ENCODE results near the gene IL17RA. TPM values are rescaled to one million over a fixed set of nuclear protein-coding genes. Genes with fewer than 3 reads are reported as not detected.

IL17RA gene
- total RNA-seq, 2 donors from 2014 or later, result 16.1 to 17.4 TPM

- intact Hi-C loops (cut with DNase I), result no loop called here
- H3K36me3 ChIP-seq, result peaks cover 10 to 25% of the 10 kb centered on the region in 2 donors
These were observed 21.5 kb downstream of the IL17RA start for GRCh38 chr22:17106161-17106784.

GRCh38 chr22:17106785-17107546, 22.2 kb downstream of the IL17RA start:
- H3K27ac ChIP-seq, result no peak overlapping the region
- H3K4me3 ChIP-seq, result no peak overlapping the region
- DNase-seq (ENCODE audit: low spot score), result no peak
- peaks cover 10 to 19% of the 10 kb centered on the region in 2 donors for H3K36me3 ChIP-seq
- no peaks in the 10 kb centered on the region for H3K4me1 ChIP-seq (replicated peaks)
- no peaks in the 10 kb centered on the region for H3K27me3 ChIP-seq (replicated peaks; ENCODE audit: insufficient read depth)
- no peaks in the 10 kb centered on the region for H3K9me3 ChIP-seq
- intact Hi-C loops (cut with DNase I), result no loop called here
- WGBS, result 80% methylated on average over 15 of the region's 15 CpGs
- no peak for TF ChIP-seq CTCF (IDR thresholded peaks at IDR 0.05)
- TF ChIP-seq POLR2A (IDR thresholded peaks at IDR 0.05), result no peak
- no peak for TF ChIP-seq POLR2AphosphoS5 (IDR thresholded peaks at IDR 0.05)

More at GRCh38 chr22:17106161-17106784, 21.5 kb downstream of the IL17RA start:
- no peak overlapping the region for H3K27ac ChIP-seq
- no peak for TF ChIP-seq CTCF (IDR thresholded peaks at IDR 0.05)
- no peak for TF ChIP-seq POLR2A (IDR thresholded peaks at IDR 0.05)
- no peak for TF ChIP-seq POLR2AphosphoS5 (IDR thresholded peaks at IDR 0.05)
- H3K4me3 ChIP-seq, result no peak overlapping the region
- H3K27me3 ChIP-seq (replicated peaks; ENCODE audit: insufficient read depth), result no peaks in the 10 kb centered on the region
- no peak for DNase-seq (ENCODE audit: low spot score)
- H3K9me3 ChIP-seq, result no peaks in the 10 kb centered on the region
- H3K4me1 ChIP-seq (replicated peaks), result no peaks in the 10 kb centered on the region
- 70% methylated on average over 12 of the region's 12 CpGs for WGBS

- no peak for DNase-seq (ENCODE audit: low spot score)
- intact Hi-C loops (cut with DNase I), result no loop called here
- Histone ChIP-seq H3K4me3 (no peak overlapping the region), H3K4me1 (replicated peaks) (no peaks in the 10 kb centered on the region), H3K36me3 (peaks cover 10 to 14% of the 10 kb centered on the region in 2 donors), H3K27ac (no peak overlapping the region), H3K27me3 (replicated peaks; ENCODE audit: insufficient read depth) (no peaks in the 10 kb centered on the region), H3K9me3 (no peaks in the 10 kb centered on the region)
- WGBS, result 93% methylated on average over 6 of the region's 6 CpGs
- TF ChIP-seq CTCF (IDR thresholded peaks at IDR 0.05) (no peak), POLR2A (IDR thresholded peaks at IDR 0.05) (no peak), POLR2AphosphoS5 (IDR thresholded peaks at IDR 0.05) (no peak)
These were observed 22.7 kb downstream of the IL17RA start for GRCh38 chr22:17107547-17107810.

- intact Hi-C loops (cut with DNase I), result no loop called here
- TF ChIP-seq CTCF (IDR thresholded peaks at IDR 0.05) (no peak), POLR2AphosphoS5 (IDR thresholded peaks at IDR 0.05) (no peak), POLR2A (IDR thresholded peaks at IDR 0.05) (no peak)
- Histone ChIP-seq H3K4me3 (no peak overlapping the region), H3K36me3 (peaks cover 10 to 13% of the 10 kb centered on the region in 2 donors), H3K4me1 (replicated peaks) (no peaks in the 10 kb centered on the region), H3K27ac (no peak overlapping the region), H3K27me3 (replicated peaks; ENCODE audit: insufficient read depth) (no peaks in the 10 kb centered on the region), H3K9me3 (no peaks in the 10 kb centered on the region)
- 96% methylated on average over 66 of the region's 66 CpGs for WGBS
- DNase-seq (ENCODE audit: low spot score), result no peak
These were observed 23.7 kb downstream of the IL17RA start for GRCh38 chr22:17108256-17109112.

All from prostate gland (tissue), 2 donors.